ENCODE data around the gene ASGR1.

The ASGR1 gene

DNA sequence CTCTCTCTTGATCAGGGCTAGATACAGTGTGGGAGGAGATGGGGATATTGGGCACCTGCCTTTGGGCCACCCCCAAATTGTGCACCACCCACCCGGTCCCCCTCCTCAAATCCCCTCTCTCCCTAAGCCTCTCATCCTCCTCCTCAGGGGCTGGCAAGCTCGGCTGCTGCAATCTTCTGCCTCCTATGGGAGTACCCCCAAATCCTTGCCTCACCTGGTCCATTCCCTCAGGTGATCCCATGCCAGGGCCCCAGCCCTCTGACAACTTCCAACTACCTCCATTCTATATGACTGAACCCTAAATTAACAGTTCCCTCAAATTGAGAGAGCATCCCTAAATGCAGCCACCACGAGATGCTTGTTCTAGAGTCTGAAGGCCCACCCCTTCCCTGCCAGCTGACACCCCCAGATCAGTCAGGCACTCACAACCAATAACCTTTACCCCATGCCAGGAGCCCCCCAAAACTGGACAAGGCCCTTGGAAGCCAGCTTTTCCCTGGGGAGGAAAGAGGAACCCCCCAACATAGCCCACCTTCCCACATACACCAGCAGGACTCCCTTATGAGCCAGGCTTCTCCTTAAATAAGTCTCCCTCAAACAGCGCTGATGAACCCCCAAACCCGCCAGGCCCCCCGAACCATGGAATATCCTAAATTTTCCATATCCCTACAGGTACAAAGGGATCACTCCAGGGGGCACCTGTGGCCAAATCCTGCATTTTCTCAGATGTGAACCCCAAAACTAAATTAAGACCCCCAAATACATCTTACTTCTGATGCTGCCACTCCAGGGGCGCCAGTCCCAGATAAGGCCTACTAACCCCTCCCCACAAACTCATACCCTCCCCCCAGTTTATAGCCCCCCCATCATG lies 37.3 kb upstream of the ASGR1 start:
- DNase-seq (ENCODE audit: low spot score), result no peak

DNA sequence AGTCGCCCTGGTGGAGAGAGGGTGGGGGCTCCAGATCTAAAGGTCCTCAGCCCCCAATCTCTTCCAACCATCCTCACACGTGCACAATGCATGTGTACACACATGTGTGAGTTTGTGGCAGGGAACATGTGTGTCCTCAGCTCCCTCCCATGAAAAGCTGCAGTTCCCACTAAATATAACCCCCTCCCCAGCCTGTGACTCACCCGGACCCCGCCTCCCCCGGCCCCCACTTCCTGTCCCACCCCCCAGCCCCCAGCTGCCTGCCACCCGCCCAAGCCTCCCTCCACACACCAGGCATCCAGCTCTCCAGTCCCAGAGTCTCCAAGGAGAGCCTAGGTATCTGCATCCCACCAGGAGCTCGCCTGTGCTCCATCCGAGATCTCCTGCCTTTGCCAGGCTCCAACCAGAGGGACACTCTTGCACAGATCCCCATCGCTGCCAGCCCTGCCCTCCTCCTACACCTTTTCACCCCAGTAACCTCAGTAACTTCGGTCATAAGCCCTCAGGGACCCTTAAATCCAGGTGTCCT lies 36.5 kb upstream of the ASGR1 start:
- no peak for DNase-seq (ENCODE audit: low spot score)

DNA sequence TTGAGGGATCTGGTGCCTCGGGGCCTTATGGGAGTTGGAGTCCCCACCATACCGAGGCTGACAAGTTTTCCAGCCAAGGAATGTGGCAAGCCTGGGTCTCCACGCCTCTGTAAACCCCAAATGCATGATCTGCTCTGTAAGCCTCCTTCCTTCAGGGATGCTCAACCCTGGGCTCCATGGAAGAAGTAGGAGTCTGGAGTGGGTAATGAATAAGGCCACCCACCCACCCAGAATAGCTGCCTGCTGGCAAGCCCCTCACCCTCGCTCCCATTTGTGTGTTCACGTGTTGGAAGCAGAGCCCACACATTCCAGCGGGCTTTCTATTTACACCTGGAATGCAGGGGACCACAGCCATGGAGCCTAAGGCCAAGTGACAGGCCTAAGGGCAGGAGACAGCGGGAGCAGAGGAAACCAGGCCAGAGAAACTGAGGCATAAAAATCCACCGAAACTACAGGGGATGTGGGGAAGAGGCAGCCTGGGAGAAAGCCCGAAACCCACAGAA lies 36.0 kb upstream of the ASGR1 start:
- no peak for DNase-seq (ENCODE audit: low spot score)

DNA sequence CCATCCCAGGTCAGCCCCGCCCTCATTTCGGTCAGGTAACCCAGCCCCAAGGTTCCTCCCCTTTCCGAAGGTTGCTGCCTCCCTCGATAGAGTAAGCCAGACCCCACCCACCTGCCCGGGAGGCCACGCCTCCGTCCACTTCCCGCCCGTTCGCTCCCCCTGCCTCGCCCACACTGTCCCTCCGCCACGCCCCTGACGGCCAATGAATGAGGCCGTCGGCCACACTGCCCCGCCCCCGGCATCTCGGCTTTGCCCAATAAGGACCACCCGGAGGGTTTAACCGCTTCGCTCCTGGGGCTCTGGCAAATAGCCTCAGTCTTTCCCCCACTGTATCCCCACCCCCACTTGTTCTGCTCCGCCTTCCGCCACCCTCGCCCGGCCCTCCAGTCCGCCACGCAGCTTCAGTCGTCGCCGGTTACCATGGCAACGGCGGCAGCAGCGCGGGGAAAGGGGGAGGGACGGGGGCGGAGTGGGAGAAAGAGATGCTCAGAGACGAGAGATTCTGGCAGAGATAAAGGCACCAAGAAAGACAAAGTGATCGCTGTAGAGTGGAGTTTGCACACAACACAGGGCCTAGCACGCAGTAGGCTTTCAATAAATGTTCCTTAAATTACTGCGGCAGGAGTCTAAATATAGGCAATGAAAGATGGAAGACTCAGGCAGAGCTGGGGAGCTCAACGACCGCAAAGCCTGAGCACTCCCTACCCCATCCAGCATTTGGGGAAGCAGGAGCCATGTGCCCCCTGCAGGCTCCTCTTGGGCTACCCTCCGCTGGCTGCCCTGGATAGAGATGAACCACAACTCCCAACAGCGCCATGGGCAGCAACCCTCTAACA lies 35.3 kb upstream of the ASGR1 start:
- DNase-seq (ENCODE audit: low spot score), result peak; percentile 94

DNA sequence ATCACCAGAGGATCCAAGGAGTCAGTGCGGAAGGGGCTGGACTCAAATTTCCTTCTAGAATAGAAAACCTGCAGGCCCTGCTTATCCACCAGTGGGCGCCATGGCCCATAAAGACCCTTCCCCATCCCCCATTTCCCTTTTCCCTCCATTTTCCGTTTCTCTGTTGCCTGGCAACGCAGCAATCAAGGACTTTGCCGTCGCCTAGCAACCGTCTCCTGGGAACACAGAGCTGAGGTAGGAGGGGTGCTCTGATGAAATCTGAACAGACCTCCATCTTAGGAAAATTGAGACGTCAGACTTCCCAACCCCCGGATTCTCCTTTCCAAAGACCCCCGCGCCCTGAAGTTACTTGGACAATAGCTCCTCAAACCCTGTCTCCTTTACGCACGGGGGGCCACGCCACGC lies 34.7 kb upstream of the ASGR1 start:
- peak; percentile 74 for DNase-seq (ENCODE audit: low spot score)

DNA sequence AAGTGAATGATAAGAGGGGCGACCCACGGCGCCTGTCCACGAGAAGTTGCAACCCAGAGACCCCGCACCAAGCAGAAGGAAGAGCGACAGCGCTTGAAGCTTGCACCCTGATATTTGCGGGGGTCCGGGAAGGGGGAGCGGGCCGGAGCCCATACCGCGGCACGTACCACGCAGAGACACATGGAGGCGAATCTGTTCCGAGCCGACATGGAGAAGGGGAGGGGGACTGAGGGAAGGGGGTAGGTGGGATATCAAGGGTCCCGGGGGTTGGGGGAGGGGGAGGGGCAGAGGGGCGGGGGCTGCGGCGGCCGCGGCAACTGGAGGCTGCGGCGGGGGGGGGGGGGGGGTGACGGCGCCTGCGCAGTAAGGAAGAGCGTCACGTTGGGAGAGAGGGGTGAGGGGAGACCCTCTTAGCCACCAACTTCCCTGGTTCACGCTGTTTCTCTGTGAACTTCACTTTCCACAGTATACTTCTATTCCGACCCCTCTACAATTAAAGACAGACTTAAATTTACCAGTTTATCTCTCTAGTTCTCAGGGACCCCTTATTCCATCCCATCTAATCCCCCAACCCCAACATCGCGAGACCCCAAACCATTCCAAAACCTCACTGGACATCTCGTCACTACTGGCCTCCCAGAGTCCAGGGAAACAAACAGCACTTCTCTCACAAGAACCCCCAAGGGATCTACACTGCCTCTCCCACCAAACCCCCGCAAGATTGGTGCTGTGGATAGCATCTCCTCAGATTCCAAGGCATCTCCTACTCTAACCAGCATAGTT lies 32.5 kb upstream of the ASGR1 start:
- no peak for DNase-seq (ENCODE audit: low spot score)

DNA sequence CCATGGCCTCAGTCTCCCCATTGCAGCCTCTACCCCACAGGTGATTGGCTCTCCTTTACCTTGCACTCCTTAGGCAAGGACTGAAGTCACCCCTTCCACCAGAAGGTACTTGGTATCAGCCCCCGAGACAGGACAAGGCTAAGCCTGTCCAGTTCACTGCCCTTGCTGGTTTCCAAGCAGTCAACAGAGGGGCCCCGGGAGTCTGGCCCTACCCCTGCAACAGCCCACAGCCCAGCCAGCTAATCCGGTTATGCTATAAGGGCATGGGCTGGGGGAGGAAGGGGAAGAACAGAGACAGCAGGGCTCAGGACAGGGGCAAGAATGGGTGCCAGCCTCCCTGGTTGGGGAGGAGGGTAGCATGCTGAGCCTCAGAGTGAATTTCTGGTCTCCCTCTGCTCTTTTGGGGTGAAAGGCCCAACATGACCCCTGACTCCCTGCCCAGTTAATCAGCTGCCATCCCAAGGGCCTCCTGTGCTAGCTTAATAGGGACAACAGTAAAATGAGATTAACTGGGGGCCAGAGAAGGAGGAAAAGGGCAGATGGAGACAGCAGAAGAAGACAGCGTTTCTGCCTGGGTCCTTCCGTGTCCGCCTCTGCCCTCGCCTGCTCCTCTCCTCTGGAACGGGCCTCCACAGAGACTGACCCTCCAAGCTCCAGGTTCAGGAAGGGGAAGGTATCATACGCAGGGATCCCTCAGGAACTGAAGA lies 29.7 kb upstream of the ASGR1 start:
- DNase-seq (ENCODE audit: low spot score), result no peak

DNA sequence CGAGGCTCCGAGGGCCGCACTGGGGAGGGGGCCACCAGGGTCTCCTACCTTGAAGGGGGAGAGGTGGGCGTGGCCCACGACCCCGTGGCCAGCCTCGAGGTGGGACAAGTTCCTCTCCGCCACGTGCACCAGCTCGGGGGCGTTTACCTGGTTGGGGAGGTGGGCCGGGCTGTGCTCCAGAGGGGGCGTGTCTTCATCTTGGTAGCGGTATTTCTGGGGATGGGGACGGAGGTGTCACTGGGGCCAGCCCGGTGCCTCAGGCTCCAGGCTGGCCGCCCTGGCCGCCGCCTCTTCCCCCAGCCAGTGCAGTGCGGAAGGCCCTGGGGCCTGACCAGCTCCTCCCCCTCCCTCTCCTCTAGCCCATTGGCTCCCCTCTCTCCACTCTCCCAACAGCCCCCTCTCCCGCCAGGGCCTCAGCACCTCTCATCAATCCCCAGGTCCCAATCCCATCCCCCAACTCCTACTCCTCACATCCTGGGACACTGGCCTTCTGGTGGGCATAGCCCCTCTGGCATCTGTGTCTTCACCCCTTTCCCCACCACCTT lies 28.9 kb upstream of the ASGR1 start:
- no peak for DNase-seq (ENCODE audit: low spot score)

DNA sequence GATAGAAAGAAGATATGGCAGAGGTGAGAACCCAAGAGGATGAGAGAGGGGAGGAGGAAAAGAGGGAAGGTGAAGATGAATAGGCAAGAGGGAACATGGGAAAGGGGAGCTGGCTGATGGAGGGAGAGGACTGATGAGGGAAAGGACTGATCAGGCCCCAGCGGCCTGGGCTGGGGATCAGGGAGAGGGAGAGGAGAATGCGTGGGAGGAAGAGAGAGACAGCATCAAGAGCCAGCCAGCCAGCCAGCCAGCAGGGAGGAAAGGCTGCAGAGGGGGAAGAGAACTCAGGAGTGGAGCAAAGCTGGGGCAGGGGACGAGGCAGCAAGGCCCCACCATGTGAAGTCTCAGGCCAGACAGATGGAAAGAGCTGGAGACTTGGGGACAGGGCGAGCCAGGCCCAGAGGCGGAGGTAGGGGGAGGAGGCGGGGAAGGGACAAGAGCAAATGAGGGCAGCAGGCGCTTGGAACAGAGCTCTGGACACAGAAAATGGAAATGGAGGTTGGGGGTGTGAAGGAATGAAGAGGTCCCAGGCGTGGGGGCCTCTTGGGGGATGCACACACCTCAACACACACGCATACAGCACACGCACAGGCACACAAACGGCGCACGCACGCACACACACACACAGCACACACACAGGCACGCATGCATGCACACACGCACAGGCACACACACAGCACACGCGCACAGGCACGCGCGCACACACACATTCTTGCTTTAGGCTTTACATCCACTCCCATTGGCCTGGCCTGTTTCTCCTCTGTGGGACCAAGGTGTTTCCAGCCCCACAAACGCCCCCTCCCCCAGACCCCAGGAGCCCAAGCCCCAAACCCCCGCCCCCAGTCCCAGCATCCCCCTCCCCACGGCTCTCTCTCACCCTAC lies 28.2 kb upstream of the ASGR1 start:
- DNase-seq (ENCODE audit: low spot score), result no peak

DNA sequence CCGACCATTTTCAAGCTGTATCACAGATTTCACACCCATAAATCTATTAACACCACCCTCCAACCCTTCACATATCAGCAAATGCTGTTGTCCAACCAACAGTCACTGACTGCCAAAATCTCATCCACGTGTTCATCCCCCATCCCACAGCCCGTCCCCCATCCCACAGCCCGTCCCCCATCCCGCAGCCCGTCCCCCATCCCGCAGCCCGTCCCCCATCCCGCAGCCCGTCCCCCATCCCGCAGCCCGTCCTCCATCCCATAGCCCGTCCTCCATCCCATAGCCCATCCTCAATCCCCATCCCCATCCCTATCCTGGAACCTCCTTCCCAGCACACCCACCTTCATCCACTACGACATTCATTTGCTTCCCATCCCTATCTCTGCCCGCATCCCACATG lies 26.4 kb upstream of the ASGR1 start:
- no peak for DNase-seq (ENCODE audit: low spot score)

DNA sequence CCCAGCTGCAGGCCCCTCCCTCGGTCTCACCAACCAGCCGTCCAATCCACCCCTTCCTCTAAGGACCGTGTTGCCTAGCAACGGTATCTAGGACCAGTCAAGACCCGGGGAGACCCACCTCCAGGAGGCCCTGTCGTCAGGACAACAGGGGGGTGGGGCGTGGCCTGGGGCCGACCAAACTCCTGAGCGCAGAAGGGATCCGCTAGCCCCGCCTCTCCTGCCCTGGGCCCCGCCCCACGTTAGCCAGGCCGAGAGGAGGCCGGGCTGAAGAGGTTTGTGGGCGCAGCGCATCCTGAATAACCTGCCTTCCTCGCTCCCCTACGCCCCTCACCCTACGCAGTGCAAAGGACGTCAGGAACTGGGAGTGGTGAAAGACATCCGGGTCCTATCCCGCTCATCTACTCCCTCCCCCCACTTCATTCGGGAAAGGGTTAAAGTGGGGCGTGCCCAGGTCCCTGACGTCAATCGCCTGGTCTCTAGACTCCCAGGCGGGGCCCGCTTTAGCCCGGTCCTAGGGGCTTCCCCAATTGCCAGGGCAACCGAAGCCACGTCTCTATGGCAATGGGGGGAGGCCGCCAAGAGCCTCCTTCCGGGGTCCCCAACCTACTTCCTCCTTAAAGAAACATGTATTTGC lies 25.8 kb upstream of the ASGR1 start:
- peak; percentile 42 for DNase-seq (ENCODE audit: low spot score)

DNA sequence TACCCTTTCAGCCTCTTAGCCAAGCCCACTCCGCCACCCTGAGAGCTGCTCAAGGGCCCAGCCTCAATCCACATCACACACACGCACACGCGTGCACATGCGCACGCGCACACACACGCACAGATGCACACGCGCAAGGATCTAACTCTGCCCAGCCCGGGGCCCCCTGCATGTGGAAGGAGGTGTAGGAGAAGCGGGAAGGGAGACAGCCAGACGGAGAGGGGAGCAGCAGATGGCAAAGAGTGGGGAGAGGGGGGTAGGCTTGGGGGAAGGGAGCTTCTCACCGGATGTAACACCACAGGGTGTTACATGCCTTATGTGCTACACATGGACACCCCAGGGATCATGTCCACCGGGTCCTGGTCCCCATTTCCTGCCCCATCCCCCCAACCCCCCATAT lies 25.2 kb upstream of the ASGR1 start:
- DNase-seq (ENCODE audit: low spot score), result no peak

DNA sequence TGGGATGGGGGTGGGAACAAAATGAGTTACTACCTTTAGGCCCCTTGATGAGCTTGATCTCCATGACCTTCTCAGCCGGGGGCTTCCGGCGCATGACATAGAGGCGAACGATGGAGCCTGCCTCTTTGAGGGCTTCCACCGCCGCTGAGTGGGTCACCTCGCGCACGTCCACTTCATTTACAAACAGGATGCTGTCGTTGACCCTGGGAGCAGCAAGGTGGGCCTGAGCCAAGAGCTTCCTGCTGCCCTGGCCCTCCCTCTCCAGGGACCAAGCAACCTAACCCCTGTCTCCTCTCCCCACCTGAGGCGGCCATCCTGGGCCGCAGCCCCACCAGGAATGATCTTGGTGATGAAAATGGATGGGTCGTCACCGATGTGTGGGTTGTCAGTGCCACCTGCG lies 24.2 kb upstream of the ASGR1 start:
- DNase-seq (ENCODE audit: low spot score), result no peak

DNA sequence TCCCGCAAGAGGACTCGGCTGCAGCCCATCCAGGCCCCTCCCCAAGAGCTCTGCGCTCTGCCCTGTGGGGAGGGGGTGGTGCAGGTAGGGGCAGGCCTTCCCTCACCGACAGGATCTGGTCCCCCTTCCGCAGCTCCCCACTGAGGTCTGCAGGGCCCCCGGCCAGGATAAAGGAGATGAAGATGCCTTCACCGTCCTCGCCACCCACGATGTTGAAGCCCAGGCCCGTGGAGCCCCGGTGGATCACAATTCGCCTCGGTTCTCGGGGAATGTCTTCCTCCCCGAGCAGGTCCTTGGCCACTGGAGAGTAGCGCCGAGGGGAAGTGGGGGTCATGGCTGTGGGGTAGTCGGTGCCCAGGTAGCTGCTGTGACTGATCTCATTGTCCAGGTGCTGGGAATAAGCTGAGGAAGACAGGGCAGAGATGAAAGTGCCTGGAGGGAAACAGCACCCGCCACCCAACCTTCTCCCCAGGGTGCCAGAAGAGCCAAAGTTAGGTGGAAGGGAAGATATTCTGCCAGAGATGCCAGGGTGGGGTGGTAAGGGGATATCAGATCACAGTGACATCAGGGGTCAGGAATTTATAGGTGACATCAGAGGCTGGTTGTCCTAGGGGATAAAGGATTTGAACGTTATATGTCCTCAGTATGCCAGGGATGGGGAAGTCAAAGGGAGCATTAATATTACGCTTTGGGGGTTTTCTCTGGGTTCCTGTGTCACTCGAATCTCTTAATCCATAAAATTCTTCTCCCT lies 17.7 kb upstream of the ASGR1 start:
- DNase-seq (ENCODE audit: low spot score), result no peak

DNA sequence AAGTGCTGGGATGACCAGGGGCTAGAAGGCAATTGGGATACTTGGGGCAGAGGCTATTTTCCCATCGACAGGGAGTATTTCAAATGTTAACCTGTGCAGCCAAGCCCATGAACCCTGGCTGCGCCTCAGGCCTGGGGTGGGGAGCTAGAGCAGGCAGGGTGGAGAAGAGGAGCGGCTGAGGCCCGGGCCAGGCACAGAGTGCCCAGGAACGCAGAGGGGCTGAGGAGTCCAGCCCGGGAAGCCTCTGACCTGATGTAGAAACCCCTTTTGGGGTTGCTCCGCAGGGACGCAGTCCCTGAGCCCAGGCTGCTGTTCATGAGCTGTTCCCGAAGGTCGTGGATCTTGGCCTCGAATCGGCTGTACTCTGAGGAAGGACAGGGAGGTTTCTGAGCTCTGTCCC lies 16.8 kb upstream of the ASGR1 start:
- no peak for DNase-seq (ENCODE audit: low spot score)

DNA sequence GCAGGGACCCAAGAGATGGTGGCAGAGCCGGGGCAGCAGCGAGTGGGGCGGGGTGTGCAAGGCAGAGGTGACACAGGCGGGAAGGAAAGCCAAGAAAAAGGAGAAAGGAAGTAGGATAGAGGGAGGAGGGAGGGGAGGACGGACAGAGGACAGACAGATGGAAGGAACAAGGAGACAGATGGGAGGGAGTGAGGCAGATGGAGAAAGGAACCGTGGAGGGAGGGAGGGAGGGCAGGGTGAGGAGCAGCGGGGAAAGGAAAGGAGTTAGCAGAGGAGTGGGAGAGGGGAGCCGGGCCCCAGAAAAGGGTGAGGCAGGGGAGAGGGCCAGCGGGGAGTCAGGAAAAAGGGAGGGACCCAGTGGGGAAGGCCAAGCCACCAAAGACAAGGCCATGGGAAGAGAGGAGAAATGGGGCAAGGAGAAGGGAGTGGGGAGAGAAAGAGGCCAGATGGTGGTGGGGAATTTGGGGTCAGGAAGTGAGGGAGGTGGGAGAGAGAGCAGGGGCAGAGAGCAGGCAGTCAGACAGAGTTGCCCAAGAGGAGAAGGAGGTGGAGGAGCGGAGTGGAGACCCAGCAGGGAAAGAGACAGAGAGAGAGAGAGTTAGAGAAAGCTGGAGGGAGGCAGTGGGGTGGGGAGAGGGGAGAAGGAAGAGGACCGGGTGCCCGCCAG lies 13.2 kb upstream of the ASGR1 start:
- DNase-seq (ENCODE audit: low spot score), result no peak

DNA sequence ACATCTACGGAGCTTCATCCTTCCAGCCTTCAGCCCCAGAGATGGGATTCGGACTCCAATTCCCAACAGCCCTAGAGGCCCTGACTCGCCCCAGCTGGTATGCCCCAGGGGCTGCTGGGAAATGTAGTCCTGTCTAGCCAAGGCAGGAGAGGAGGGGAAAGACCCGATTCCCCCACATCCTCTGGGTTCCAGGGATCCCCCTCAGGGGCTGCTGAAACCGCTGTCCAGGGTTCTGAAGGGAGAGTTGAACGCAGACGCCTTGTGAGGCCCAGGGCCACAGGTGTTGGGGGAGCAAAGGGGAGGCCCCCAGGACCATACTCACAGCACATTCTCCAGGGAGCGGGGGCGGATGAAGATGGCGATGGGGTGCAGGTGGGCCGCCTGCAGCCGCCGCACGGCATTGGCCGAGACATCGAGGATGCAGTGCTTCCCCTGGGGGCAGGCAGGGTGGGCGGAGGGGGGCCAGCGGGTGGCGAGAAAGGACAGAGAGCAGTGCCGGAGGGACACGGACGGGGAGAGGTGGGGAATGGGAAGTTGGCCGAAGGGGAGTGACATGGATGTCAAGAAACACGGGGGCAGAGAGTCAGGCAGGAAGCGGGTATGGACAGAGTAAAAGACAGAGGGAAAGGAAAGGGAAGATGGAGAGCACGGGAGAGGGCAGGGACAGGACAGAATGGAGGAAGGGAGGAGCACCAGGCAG lies 12.6 kb upstream of the ASGR1 start:
- peak; percentile 65 for DNase-seq (ENCODE audit: low spot score)

DNA sequence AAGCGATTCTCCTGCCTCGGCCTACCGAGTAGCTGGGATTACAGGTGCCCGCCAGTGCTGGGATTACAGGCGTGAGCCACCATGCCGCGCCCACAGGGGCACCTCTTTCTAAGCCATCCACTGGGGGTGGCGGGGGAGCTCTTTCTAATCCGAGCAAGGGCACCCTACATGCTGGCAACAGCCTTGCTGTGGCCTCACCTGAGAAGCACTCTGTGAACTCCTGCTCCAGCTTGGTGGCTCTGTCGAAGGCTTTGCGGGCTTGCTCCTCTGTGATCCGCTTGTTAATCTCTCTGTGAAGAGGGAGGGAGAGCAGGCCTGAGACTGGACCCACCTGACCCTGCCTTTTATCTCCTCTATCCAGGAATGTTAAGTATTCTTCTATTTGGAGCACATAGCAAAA lies 11.9 kb upstream of the ASGR1 start:
- no peak for DNase-seq (ENCODE audit: low spot score)

Measured in HuH-7 (cell line).